IPS-15b (cell line): Measurements from ENCODE around the gene WNT6.

Experiments
- H3K27me3 ChIP-seq: one replicate; pipeline ENCODE4 v1.6.1; 2013; ENCODE audit warnings: low read length; ENCODE audit not compliant: control insufficient read depth, insufficient read depth
- H3K36me3 ChIP-seq: one replicate; pipeline ENCODE4 v1.6.1; 2013; ENCODE audit warnings: low read length; ENCODE audit not compliant: control insufficient read depth, insufficient read depth
- H3K4me1 ChIP-seq: one replicate; pipeline ENCODE4 v1.6.1; 2013; ENCODE audit warnings: mild to moderate bottlenecking, low read length; ENCODE audit not compliant: control insufficient read depth, insufficient read depth
- H3K4me3 ChIP-seq: one replicate; pipeline ENCODE4 v1.5.1; 2013; ENCODE audit warnings: low read depth, low read length
- H3K9ac ChIP-seq: one replicate; pipeline ENCODE4 v1.6.1; 2013; ENCODE audit warnings: low read depth, mild to moderate bottlenecking, low read length
- H3K9me3 ChIP-seq: one replicate; pipeline ENCODE4 v1.6.1; 2013; ENCODE audit warnings: mild to moderate bottlenecking, low read length; ENCODE audit not compliant: control insufficient read depth, insufficient read depth

Gene WNT6

GRCh38 chr2:218882461-218882816 lies 22.8 kb downstream of the WNT6 start:
- Histone ChIP-seq H3K4me3 (peak overlapping the region; percentile 30), H3K27me3 (peaks cover 91% of the 10 kb centered on the region), H3K36me3 (no peaks in the 10 kb centered on the region), H3K4me1 (peaks cover 13% of the 10 kb centered on the region), H3K9ac (no peak overlapping the region), H3K9me3 (no peaks in the 10 kb centered on the region)

- Histone ChIP-seq H3K36me3 (no peaks in the 10 kb centered on the region), H3K4me1 (peaks cover 11% of the 10 kb centered on the region), H3K27me3 (peaks cover 91% of the 10 kb centered on the region), H3K9me3 (no peaks in the 10 kb centered on the region), H3K4me3 (peak overlapping the region; percentile 13), H3K9ac (no peak overlapping the region)
Measured at GRCh38 chr2:218882866-218883366, 23.3 kb downstream of the WNT6 start.

GRCh38 chr2:218883491-218884490 lies 24.2 kb downstream of the WNT6 start:
- H3K4me3 ChIP-seq, result peak overlapping the region; percentile 32
- peaks cover 91% of the 10 kb centered on the region for H3K27me3 ChIP-seq
- H3K4me1 ChIP-seq, result peaks cover 6% of the 10 kb centered on the region
- H3K36me3 ChIP-seq, result no peaks in the 10 kb centered on the region
- H3K9ac ChIP-seq, result no peak overlapping the region
- no peaks in the 10 kb centered on the region for H3K9me3 ChIP-seq

- Histone ChIP-seq H3K27me3 (peaks cover 91% of the 10 kb centered on the region), H3K4me3 (peak overlapping the region; percentile 32), H3K36me3 (no peaks in the 10 kb centered on the region), H3K4me1 (peaks cover 6% of the 10 kb centered on the region), H3K9me3 (no peaks in the 10 kb centered on the region), H3K9ac (no peak overlapping the region)
Measured at GRCh38 chr2:218884519-218884918, 24.9 kb downstream of the WNT6 start.

GRCh38 chr2:218885981-218886947 lies 26.7 kb downstream of the WNT6 start:
- H3K9ac ChIP-seq, result no peak overlapping the region
- no peak overlapping the region for H3K4me3 ChIP-seq
- no peaks in the 10 kb centered on the region for H3K36me3 ChIP-seq
- H3K27me3 ChIP-seq, result peaks cover 95% of the 10 kb centered on the region
- H3K4me1 ChIP-seq, result peaks cover 2% of the 10 kb centered on the region
- no peaks in the 10 kb centered on the region for H3K9me3 ChIP-seq

- Histone ChIP-seq H3K27me3 (peaks cover 95% of the 10 kb centered on the region), H3K4me3 (no peak overlapping the region), H3K36me3 (no peaks in the 10 kb centered on the region), H3K9me3 (no peaks in the 10 kb centered on the region), H3K4me1 (peaks cover 2% of the 10 kb centered on the region), H3K9ac (no peak overlapping the region)
Measured at GRCh38 chr2:218887079-218887478, 27.5 kb downstream of the WNT6 start.

- no peaks in the 10 kb centered on the region for H3K9me3 ChIP-seq
- peaks cover 2% of the 10 kb centered on the region for H3K4me1 ChIP-seq
- no peak overlapping the region for H3K9ac ChIP-seq
- peaks cover 96% of the 10 kb centered on the region for H3K27me3 ChIP-seq
- H3K36me3 ChIP-seq, result no peaks in the 10 kb centered on the region
- no peak overlapping the region for H3K4me3 ChIP-seq
Measured at GRCh38 chr2:218888341-218888740, 28.7 kb downstream of the WNT6 start.

GRCh38 chr2:218889937-218890336 lies 30.3 kb downstream of the WNT6 start:
- Histone ChIP-seq H3K4me1 (peaks cover 6% of the 10 kb centered on the region), H3K9me3 (no peaks in the 10 kb centered on the region), H3K4me3 (peak overlapping the region; percentile 13), H3K9ac (no peak overlapping the region), H3K36me3 (no peaks in the 10 kb centered on the region), H3K27me3 (peaks cover 99% of the 10 kb centered on the region)

- Histone ChIP-seq H3K9me3 (no peaks in the 10 kb centered on the region), H3K4me1 (peaks cover 10% of the 10 kb centered on the region), H3K9ac (no peak overlapping the region), H3K4me3 (no peak overlapping the region), H3K27me3 (peaks cover 99% of the 10 kb centered on the region), H3K36me3 (no peaks in the 10 kb centered on the region)
Measured at GRCh38 chr2:218890369-218890768, 30.8 kb downstream of the WNT6 start.

GRCh38 chr2:218891275-218892135 lies 31.9 kb downstream of the WNT6 start:
- Histone ChIP-seq H3K36me3 (no peaks in the 10 kb centered on the region), H3K9ac (no peak overlapping the region), H3K4me1 (peaks cover 13% of the 10 kb centered on the region), H3K27me3 (peaks cover 100% of the 10 kb centered on the region), H3K9me3 (no peaks in the 10 kb centered on the region), H3K4me3 (no peak overlapping the region)
